HL-60 (cell line): ENCODE measurements around the gene RAB36.

Source experiments
- DNase-seq, 2 experiments: peaks; one replicate each; pipeline ENCODE4 v3.0.0-alpha.2; 2010 to 2020; ENCODE audit warnings: low read depth in 1 of 2, low spot score in 1 of 2
- H3K27ac ChIP-seq: fragments of 250-450 bp; sonication (Bioruptor Pico); replicated peaks from 2 replicates; pipeline ENCODE4 v1.5.1; 2020; ENCODE audit warnings: mild to moderate bottlenecking, moderate library complexity
- H3K27me3 ChIP-seq: fragments of 250-450 bp; sonication (Bioruptor Pico); 2 replicates; pipeline ENCODE4 v1.5.1; 2021; ENCODE audit warnings: mild to moderate bottlenecking, moderate library complexity; ENCODE audit not compliant: insufficient read depth, poor library complexity, severe bottlenecking
- H3K4me3 ChIP-seq: replicated peaks from 2 replicates; pipeline ENCODE4 v1.5.1; 2011; ENCODE audit warnings: mild to moderate bottlenecking, control low read depth, low read length; ENCODE audit not compliant: insufficient read depth
- GABPA ChIP-seq: IDR thresholded peaks from 2 replicates; pipeline ENCODE4 v1.6.1; 2012; ENCODE audit warnings: low read depth
- POLR2AphosphoS5 ChIP-seq: IDR thresholded peaks from 2 replicates; pipeline ENCODE4 v1.6.1; 2012; ENCODE audit warnings: low read depth
- SPI1 ChIP-seq: IDR thresholded peaks from 2 replicates; pipeline ENCODE4 v1.6.1; 2012; ENCODE audit warnings: low read depth, mild to moderate bottlenecking, borderline replicate concordance
- TF ChIP-seq, protein P1 (sequence below): IDR thresholded peaks from one replicate; pipeline ENCODE4 v1.5.1; 2011; ENCODE audit warnings: low read length, control low read depth, inconsistent platforms; ENCODE audit not compliant: insufficient read depth
- TF ChIP-seq, protein P2 (sequence below): IDR thresholded peaks from 2 replicates; pipeline ENCODE4 v1.6.1; 2012; ENCODE audit warnings: low read depth; ENCODE audit not compliant: insufficient replicate concordance

Gene RAB36

DNA sequence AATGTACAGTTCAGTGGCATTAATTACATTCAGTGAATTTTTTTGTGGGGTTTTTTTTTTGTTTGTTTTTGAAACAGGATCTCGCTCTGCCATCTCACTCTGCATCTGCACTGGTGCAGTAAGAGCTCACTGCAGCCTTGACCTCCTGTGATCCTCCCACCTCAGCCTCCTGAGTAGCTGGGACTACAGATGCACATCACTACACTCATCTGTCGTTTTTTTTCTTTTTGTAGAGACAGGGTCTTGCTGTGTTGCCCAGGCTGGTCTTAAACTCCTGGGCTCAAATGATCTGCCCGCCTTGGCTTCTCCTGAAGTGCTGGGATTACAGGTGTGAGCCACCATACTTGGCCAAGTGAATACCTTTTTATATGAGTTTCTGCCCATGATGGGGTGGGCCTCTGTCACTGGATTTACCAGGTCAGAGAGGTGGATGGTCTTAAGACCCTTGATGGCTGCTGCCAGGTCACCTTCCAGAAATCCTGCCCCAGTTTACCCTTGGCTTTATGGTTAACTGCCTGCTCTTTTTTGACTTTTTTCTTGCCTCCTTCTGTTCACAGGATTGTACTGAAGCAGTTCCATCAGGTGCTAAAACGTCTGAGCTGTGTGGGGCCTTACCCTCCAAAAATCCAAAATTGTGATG, 57.7 kb downstream of the RAB36 start:
- Histone ChIP-seq H3K27me3 (no peaks in the 10 kb centered on the region), H3K27ac (no peak overlapping the region), H3K4me3 (no peak overlapping the region)
- DNase-seq, result no peak
- TF ChIP-seq, protein P1, sequence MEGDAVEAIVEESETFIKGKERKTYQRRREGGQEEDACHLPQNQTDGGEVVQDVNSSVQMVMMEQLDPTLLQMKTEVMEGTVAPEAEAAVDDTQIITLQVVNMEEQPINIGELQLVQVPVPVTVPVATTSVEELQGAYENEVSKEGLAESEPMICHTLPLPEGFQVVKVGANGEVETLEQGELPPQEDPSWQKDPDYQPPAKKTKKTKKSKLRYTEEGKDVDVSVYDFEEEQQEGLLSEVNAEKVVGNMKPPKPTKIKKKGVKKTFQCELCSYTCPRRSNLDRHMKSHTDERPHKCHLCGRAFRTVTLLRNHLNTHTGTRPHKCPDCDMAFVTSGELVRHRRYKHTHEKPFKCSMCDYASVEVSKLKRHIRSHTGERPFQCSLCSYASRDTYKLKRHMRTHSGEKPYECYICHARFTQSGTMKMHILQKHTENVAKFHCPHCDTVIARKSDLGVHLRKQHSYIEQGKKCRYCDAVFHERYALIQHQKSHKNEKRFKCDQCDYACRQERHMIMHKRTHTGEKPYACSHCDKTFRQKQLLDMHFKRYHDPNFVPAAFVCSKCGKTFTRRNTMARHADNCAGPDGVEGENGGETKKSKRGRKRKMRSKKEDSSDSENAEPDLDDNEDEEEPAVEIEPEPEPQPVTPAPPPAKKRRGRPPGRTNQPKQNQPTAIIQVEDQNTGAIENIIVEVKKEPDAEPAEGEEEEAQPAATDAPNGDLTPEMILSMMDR, result no peak
- TF ChIP-seq SPI1 (no peak), POLR2AphosphoS5 (no peak), GABPA (no peak)
- TF ChIP-seq, protein P2, sequence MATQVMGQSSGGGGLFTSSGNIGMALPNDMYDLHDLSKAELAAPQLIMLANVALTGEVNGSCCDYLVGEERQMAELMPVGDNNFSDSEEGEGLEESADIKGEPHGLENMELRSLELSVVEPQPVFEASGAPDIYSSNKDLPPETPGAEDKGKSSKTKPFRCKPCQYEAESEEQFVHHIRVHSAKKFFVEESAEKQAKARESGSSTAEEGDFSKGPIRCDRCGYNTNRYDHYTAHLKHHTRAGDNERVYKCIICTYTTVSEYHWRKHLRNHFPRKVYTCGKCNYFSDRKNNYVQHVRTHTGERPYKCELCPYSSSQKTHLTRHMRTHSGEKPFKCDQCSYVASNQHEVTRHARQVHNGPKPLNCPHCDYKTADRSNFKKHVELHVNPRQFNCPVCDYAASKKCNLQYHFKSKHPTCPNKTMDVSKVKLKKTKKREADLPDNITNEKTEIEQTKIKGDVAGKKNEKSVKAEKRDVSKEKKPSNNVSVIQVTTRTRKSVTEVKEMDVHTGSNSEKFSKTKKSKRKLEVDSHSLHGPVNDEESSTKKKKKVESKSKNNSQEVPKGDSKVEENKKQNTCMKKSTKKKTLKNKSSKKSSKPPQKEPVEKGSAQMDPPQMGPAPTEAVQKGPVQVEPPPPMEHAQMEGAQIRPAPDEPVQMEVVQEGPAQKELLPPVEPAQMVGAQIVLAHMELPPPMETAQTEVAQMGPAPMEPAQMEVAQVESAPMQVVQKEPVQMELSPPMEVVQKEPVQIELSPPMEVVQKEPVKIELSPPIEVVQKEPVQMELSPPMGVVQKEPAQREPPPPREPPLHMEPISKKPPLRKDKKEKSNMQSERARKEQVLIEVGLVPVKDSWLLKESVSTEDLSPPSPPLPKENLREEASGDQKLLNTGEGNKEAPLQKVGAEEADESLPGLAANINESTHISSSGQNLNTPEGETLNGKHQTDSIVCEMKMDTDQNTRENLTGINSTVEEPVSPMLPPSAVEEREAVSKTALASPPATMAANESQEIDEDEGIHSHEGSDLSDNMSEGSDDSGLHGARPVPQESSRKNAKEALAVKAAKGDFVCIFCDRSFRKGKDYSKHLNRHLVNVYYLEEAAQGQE, result no peak

DNA sequence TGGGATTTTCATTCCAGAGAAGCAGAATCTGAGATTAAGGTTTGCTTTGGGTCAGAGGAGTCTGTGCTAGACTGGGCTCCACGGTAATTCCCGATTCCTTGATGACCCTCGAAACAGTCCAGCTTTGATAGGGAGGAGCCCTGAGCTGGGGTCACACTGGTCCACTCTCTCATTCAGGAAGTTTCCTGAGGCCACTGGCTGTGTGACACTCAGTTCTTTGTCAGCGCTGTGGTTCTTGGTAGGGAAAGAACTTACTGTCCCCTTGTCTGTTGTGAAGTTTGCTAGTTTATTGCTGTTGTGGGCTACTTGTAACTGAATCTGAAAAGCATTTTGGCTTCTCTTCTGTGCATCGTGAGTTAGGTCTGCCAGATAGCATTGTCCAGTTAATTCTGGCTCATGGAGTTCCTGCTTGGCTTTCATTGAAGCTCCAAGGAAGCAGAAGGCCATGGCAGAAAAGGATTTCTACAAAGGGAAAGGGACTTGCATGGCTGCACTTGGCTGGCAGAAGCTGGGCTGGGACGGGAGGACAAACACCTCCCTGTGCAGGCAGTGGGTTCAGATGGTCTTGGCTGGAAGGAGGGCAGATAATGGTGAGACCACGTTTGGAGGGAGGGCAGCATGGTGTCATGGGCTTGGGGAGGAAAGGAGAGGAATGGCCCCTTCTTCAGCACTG, 58.3 kb downstream of the RAB36 start:
- TF ChIP-seq, protein P1, result no peak
- TF ChIP-seq SPI1 (no peak), POLR2AphosphoS5 (no peak), GABPA (no peak)
- TF ChIP-seq, protein P2, result no peak
- H3K27me3 ChIP-seq, result no peaks in the 10 kb centered on the region

DNA sequence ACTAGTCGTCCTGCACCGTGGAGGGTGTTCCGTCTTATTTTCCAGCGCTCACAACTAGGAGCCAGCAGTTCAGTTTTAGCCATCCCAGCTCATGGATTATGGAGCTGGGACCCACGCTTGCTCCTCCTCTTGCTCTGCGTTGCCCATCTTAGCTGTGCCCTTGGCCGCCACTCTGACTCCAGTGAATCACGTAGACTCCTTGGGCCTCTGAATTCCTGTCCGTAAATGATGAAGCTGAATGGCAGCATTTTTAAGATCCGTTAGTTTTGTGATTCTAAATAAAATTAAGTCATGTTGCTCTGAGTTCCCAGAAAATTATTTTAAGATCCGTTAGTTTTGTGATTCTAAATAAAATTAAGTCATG, 58.8 kb downstream of the RAB36 start:
- Histone ChIP-seq H3K27ac (no peak overlapping the region), H3K27me3 (no peaks in the 10 kb centered on the region), H3K4me3 (no peak overlapping the region)
- TF ChIP-seq POLR2AphosphoS5 (no peak), GABPA (no peak)
- TF ChIP-seq, protein P2, result no peak
- no peak for DNase-seq

More for the DNA sequence above, 58.3 kb downstream of the RAB36 start:
- no peak for DNase-seq
- Histone ChIP-seq H3K4me3 (no peak overlapping the region), H3K27ac (no peak overlapping the region)
